HG02885 (cell line): Measurements from ENCODE around the gene C3orf20.

ENCODE experiments used
- ATAC-seq: cut with Tn5 transposase; IDR thresholded peaks from one replicate; pipeline ENCODE4 v1.9.1; 2021; ENCODE audit warnings: mild to moderate bottlenecking; ENCODE audit not compliant: unreplicated experiment, poor library complexity

The C3orf20 gene

GRCh38 chr3:14674841-14675240 is at the start of gene C3orf20:
C3orf20 (plus strand) TSS chr3:14675141; CDS start chr3:14682714, 7,573 bp downstream.
- no peak for ATAC-seq

GRCh38 chr3:14625443-14625842 is 49.5 kb upstream of the C3orf20 start:
- no peak for ATAC-seq

GRCh38 chr3:14627815-14628214 is 47.1 kb upstream of the C3orf20 start:
- no peak for ATAC-seq

- no peak for ATAC-seq
Observed at GRCh38 chr3:14628406-14628805, 46.5 kb upstream of the C3orf20 start.

GRCh38 chr3:14630404-14631100 is 44.4 kb upstream of the C3orf20 start:
- no peak for ATAC-seq

GRCh38 chr3:14631101-14631497 is 43.8 kb upstream of the C3orf20 start:
- no peak for ATAC-seq

GRCh38 chr3:14631687-14632441 is 43.1 kb upstream of the C3orf20 start:
- ATAC-seq, result no peak

- no peak for ATAC-seq
Observed at GRCh38 chr3:14632442-14632930, 42.5 kb upstream of the C3orf20 start.

- no peak for ATAC-seq
Observed at GRCh38 chr3:14633417-14633816, 41.5 kb upstream of the C3orf20 start.

GRCh38 chr3:14633819-14634424 is 41.0 kb upstream of the C3orf20 start:
- ATAC-seq, result no peak

- ATAC-seq, result no peak
Observed at GRCh38 chr3:14634763-14635400, 40.1 kb upstream of the C3orf20 start.

GRCh38 chr3:14636496-14637087 is 38.3 kb upstream of the C3orf20 start:
- ATAC-seq, result no peak

- no peak for ATAC-seq
Observed at GRCh38 chr3:14640157-14640562, 34.8 kb upstream of the C3orf20 start.

GRCh38 chr3:14640734-14641133 is 34.2 kb upstream of the C3orf20 start:
- no peak for ATAC-seq

- ATAC-seq, result no peak
Observed at GRCh38 chr3:14641346-14641745, 33.6 kb upstream of the C3orf20 start.

- ATAC-seq, result no peak
Observed at GRCh38 chr3:14645453-14645852, 29.5 kb upstream of the C3orf20 start.

- no peak for ATAC-seq
Observed at GRCh38 chr3:14646131-14646573, 28.8 kb upstream of the C3orf20 start.

- no peak for ATAC-seq
Observed at GRCh38 chr3:14646589-14647413, 28.1 kb upstream of the C3orf20 start.
